ENCODE measurements around the gene NOL4L.

NOL4L gene

GRCh38 chr20:32574296-32575226 lies 10.6 kb downstream of the NOL4L start:
- Histone ChIP-seq H3K27me3 (ENCODE audit: control insufficient read depth, insufficient read depth, low read length) (no peaks in the 10 kb centered on the region), H3K27ac (ENCODE audit: low read depth, low read length) (no peak overlapping the region), H3K4me3 (ENCODE audit: low read depth, low read length) (no peak overlapping the region), H3K36me3 (ENCODE audit: control insufficient read depth, insufficient read depth, low read length) (no peaks in the 10 kb centered on the region), H3K4me1 (ENCODE audit: control insufficient read depth, insufficient read depth, low read length) (0 out of 2 replicates have a peak, but pooled peaks cover 5% of the 10 kb centered on the region), H3K9ac (ENCODE audit: low read depth, low read length) (no peak overlapping the region), H3K9me3 (ENCODE audit: control insufficient read depth, insufficient read depth, low read length) (no peaks in the 10 kb centered on the region)

- no peaks in the 10 kb centered on the region for H3K9me3 ChIP-seq (ENCODE audit: control insufficient read depth, insufficient read depth, low read length)
- no peaks in the 10 kb centered on the region for H3K36me3 ChIP-seq (ENCODE audit: control insufficient read depth, insufficient read depth, low read length)
- H3K4me1 ChIP-seq (ENCODE audit: control insufficient read depth, insufficient read depth, low read length) = 0 out of 2 replicates have a peak, but pooled peaks cover 5% of the 10 kb centered on the region
- no peaks in the 10 kb centered on the region for H3K27me3 ChIP-seq (ENCODE audit: control insufficient read depth, insufficient read depth, low read length)
- H3K9ac ChIP-seq (ENCODE audit: low read depth, low read length) = no peak overlapping the region
- no peak overlapping the region for H3K27ac ChIP-seq (ENCODE audit: low read depth, low read length)
- H3K4me3 ChIP-seq (ENCODE audit: low read depth, low read length) = no peak overlapping the region
Observed at GRCh38 chr20:32573167-32573851, 11.8 kb downstream of the NOL4L start.

- no peaks in the 10 kb centered on the region for H3K27me3 ChIP-seq (ENCODE audit: control insufficient read depth, insufficient read depth, low read length)
- no peaks in the 10 kb centered on the region for H3K9me3 ChIP-seq (ENCODE audit: control insufficient read depth, insufficient read depth, low read length)
- 0 out of 2 replicates have a peak, but pooled peaks cover 5% of the 10 kb centered on the region for H3K4me1 ChIP-seq (ENCODE audit: control insufficient read depth, insufficient read depth, low read length)
- H3K36me3 ChIP-seq (ENCODE audit: control insufficient read depth, insufficient read depth, low read length) = no peaks in the 10 kb centered on the region
- H3K4me3 ChIP-seq (ENCODE audit: low read depth, low read length) = no peak overlapping the region
- no peak overlapping the region for H3K9ac ChIP-seq (ENCODE audit: low read depth, low read length)
- no peak overlapping the region for H3K27ac ChIP-seq (ENCODE audit: low read depth, low read length)
Observed at GRCh38 chr20:32572271-32572968, 12.7 kb downstream of the NOL4L start.

DNA sequence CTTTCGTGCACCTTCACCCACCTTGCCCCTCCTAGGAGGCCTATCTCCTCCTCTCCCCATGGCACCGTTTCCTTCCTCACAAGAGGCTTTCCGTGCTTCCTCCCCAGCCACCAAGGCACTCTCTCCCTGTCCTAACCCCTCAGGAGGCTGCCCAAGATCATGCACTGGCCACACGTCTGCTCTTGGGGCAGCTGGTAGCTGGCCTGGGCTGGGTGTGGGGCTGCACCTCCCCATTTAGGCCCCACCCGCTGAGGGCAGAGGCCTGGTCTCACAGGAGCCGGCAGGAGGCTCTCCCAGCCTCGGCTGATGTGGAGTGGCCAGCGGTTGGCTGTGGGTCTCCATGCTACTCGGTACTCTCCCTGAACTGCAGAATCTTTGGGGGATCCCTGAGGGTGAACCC lies 13.6 kb downstream of the NOL4L start:
- H3K27me3 ChIP-seq (ENCODE audit: control insufficient read depth, insufficient read depth, low read length) = no peaks in the 10 kb centered on the region
- no peak overlapping the region for H3K9ac ChIP-seq (ENCODE audit: low read depth, low read length)
- H3K9me3 ChIP-seq (ENCODE audit: control insufficient read depth, insufficient read depth, low read length) = no peaks in the 10 kb centered on the region
- 0 out of 2 replicates have a peak, but pooled peaks cover 5% of the 10 kb centered on the region for H3K4me1 ChIP-seq (ENCODE audit: control insufficient read depth, insufficient read depth, low read length)
- H3K27ac ChIP-seq (ENCODE audit: low read depth, low read length) = no peak overlapping the region
- no peaks in the 10 kb centered on the region for H3K36me3 ChIP-seq (ENCODE audit: control insufficient read depth, insufficient read depth, low read length)
- no peak overlapping the region for H3K4me3 ChIP-seq (ENCODE audit: low read depth, low read length)

DNA sequence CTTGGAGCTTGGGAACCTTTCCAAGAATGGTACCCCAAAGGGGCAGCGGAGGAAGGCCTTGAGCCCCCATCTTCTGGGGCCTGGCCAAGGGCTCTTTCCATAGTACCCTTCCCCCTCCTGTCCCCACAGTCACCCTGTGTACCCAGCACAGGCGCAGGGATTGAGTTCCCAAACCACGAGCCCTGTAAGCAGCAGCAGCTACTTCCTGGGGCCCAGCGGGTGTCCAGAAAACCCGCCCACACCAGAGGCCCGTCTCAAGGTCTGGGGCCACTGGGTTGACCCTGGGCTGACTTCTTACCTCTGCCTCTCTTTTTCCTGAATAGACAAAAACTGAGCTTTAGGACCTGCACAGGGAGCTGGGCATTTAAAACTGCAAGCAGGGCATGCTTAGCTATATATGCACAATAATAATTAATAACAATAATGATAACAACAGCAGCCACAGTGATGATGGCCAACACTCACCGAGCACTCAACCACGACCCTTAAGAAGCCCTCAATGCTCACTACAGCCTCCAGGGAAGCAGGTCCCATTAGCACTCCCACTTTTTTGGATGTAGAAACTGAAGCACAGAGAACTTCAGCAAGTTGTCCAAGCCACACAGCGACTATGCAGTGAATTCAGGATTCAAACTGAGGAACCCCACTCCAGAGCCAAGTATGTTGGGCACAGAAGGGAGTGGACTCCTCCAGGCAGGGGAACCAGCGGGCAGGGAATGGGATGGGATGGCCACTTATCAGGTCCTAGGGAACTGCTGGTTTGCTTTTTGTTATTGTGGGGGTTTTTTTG lies 14.5 kb downstream of the NOL4L start:
- H3K4me1 ChIP-seq (ENCODE audit: control insufficient read depth, insufficient read depth, low read length) = 0 out of 2 replicates have a peak, but pooled peaks cover 5% of the 10 kb centered on the region
- no peak overlapping the region for H3K9ac ChIP-seq (ENCODE audit: low read depth, low read length)
- H3K9me3 ChIP-seq (ENCODE audit: control insufficient read depth, insufficient read depth, low read length) = no peaks in the 10 kb centered on the region
- H3K4me3 ChIP-seq (ENCODE audit: low read depth, low read length) = no peak overlapping the region
- no peak overlapping the region for H3K27ac ChIP-seq (ENCODE audit: low read depth, low read length)
- H3K36me3 ChIP-seq (ENCODE audit: control insufficient read depth, insufficient read depth, low read length) = no peaks in the 10 kb centered on the region
- no peaks in the 10 kb centered on the region for H3K27me3 ChIP-seq (ENCODE audit: control insufficient read depth, insufficient read depth, low read length)

DNA sequence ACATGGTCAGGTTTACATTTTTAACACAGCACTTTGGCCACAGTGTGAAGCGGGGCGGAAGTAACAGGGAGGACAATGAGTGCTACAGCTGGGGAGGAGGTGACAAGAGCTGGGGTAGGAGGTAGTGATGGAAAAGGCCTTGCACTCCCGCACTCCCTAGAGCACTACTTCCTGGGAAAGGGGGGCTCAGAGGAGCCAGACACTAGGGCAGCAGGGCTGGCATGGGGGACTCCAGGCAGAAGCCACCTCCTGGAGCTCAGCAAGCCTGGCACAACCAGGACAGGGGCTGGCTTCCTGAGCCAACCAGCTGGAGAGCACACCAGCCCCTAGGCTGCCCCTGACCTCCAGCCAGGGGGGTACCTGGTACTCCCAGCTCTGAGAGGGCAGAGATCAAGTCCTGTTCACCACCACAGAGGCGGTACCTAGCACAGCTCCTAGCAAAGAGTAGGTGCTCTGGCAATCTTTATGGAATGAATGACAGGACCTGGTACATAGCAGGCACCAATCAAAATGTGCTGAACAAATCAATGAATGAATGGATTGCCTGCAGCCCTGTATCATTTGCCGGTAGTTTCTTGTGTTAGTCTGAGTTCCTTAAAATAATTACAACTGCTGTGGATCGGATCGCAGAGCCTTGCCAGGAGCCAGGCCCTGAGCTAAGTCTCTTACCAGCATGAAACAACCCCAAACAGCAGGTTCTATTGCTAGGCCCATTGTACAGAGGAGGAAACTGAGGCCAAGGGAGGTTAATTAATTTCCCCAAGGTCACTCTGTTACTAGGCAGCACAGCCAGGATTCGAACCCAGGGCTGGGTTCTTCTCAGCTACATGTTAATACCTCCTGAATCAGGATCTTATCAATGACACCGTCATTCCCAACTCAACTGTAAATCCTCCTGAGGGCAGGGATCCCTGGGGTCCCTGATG lies 15.5 kb downstream of the NOL4L start:
- no peak overlapping the region for H3K27ac ChIP-seq (ENCODE audit: low read depth, low read length)
- H3K9ac ChIP-seq (ENCODE audit: low read depth, low read length) = no peak overlapping the region
- H3K4me1 ChIP-seq (ENCODE audit: control insufficient read depth, insufficient read depth, low read length) = 0 out of 2 replicates have a peak, but pooled peaks cover under 1% of the 10 kb centered on the region
- H3K27me3 ChIP-seq (ENCODE audit: control insufficient read depth, insufficient read depth, low read length) = no peaks in the 10 kb centered on the region
- no peaks in the 10 kb centered on the region for H3K36me3 ChIP-seq (ENCODE audit: control insufficient read depth, insufficient read depth, low read length)
- no peak overlapping the region for H3K4me3 ChIP-seq (ENCODE audit: low read depth, low read length)
- H3K9me3 ChIP-seq (ENCODE audit: control insufficient read depth, insufficient read depth, low read length) = no peaks in the 10 kb centered on the region

GRCh38 chr20:32569018-32569379 lies 16.1 kb downstream of the NOL4L start:
- Histone ChIP-seq H3K4me1 (ENCODE audit: control insufficient read depth, insufficient read depth, low read length) (no peaks in the 10 kb centered on the region), H3K27ac (ENCODE audit: low read depth, low read length) (no peak overlapping the region), H3K36me3 (ENCODE audit: control insufficient read depth, insufficient read depth, low read length) (no peaks in the 10 kb centered on the region), H3K4me3 (ENCODE audit: low read depth, low read length) (no peak overlapping the region), H3K9ac (ENCODE audit: low read depth, low read length) (no peak overlapping the region), H3K9me3 (ENCODE audit: control insufficient read depth, insufficient read depth, low read length) (no peaks in the 10 kb centered on the region), H3K27me3 (ENCODE audit: control insufficient read depth, insufficient read depth, low read length) (no peaks in the 10 kb centered on the region)

- Histone ChIP-seq H3K9ac (ENCODE audit: low read depth, low read length) (no peak overlapping the region), H3K9me3 (ENCODE audit: control insufficient read depth, insufficient read depth, low read length) (no peaks in the 10 kb centered on the region), H3K27ac (ENCODE audit: low read depth, low read length) (no peak overlapping the region), H3K4me3 (ENCODE audit: low read depth, low read length) (no peak overlapping the region), H3K27me3 (ENCODE audit: control insufficient read depth, insufficient read depth, low read length) (no peaks in the 10 kb centered on the region), H3K4me1 (ENCODE audit: control insufficient read depth, insufficient read depth, low read length) (no peaks in the 10 kb centered on the region; the same call in 1 of the 2 replicates), H3K36me3 (ENCODE audit: control insufficient read depth, insufficient read depth, low read length) (no peaks in the 10 kb centered on the region)
Observed at GRCh38 chr20:32567384-32568178, 17.6 kb downstream of the NOL4L start.

Measured in HUES48 (cell line).